ENCODE data around the gene FBXL16.

DNA sequence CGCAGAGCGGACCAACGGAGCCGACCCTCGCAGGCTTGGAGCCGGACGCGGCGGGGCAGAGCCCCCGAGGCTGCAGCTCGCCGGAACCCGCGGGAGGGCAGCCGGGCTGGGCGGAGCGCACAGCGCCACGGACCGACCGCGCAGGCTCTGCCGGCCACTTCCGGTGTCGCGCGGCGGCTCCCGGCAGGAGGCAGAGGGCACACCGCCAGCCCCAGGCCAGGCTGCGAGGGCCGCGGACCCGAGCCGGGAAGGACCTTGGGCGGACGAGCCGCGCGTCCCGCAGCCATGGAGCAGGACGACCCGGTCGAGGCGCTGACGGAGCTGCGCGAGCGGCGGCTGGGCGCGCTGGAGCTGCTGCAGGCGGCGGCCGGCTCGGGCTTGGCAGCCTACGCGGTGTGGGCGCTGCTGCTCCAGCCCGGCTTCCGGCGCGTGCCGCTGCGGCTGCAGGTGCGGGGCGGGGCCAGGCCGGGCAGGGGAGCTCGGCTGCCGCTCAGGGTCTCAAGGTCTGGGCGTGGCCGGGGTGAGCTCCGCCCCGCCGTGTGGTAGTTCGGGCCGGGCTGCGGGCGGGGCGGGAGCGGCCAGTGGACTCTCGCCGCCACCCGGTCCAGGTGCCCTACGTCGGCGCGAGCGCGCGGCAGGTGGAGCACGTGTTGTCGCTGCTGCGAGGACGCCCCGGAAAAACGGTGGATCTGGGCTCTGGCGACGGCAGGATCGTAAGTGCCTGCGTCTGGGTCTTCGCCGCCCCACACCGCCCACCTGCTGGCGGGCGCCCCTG lies 15.6 kb upstream of the FBXL16 start, which contains the start of gene ANTKMT:
- TF ChIP-seq ZNF140 (CRISPR knock-in tag; IDR thresholded peaks at IDR 0.05) (no peak), ZNF384 (IDR thresholded peaks at IDR 0.05; ENCODE audit: low read depth, low read length) (no peak), FOS (IDR thresholded peaks at IDR 0.05; ENCODE audit: extremely low read depth, insufficient read length) (no peak), POLR2AphosphoS2 (IDR thresholded peaks at IDR 0.05; ENCODE audit: low read length) (no peak), ZNF24 (IDR thresholded peaks at IDR 0.05) (0 out of 2 replicates have a peak, but pooled peaks have one; percentile 40), ELF4 (CRISPR knock-in tag; IDR thresholded peaks at IDR 0.05) (no peak)

Measured in K562 (cell line).